Middle frontal gyrus (tissue), 1 donor: Measurements from ENCODE around the gene GRB10.
A peak's percentile ranks its signal among the peaks of the same experiment; 100 is the strongest.

Source experiments
- DNase-seq: peaks from one replicate; pipeline ENCODE4 v3.0.0-alpha.2; 2015; ENCODE audit warnings: low spot score; ENCODE audit errors: extremely low spot score

GRB10 gene

GRCh38 chr7:50695026-50695425, 87.7 kb downstream of the GRB10 start:
- DNase-seq, result no peak

GRCh38 chr7:50693455-50694130, 89.1 kb downstream of the GRB10 start:
- no peak for DNase-seq

- DNase-seq, result no peak
These were observed 92.1 kb downstream of the GRB10 start for GRCh38 chr7:50690541-50691011.

GRCh38 chr7:50688226-50688590, 94.5 kb downstream of the GRB10 start:
- no peak for DNase-seq

- no peak for DNase-seq
These were observed 95.0 kb downstream of the GRB10 start for GRCh38 chr7:50687575-50688225.

- DNase-seq, result no peak
These were observed 95.6 kb downstream of the GRB10 start for GRCh38 chr7:50687096-50687495.

GRCh38 chr7:50685135-50686065, 97.3 kb downstream of the GRB10 start:
- no peak for DNase-seq

- DNase-seq, result no peak
These were observed 98.0 kb downstream of the GRB10 start for GRCh38 chr7:50684713-50685075.

GRCh38 chr7:50684011-50684712, 98.5 kb downstream of the GRB10 start:
- no peak for DNase-seq

GRCh38 chr7:50682573-50682972, 100.1 kb downstream of the GRB10 start:
- no peak for DNase-seq

GRCh38 chr7:50682079-50682478, 100.6 kb downstream of the GRB10 start:
- no peak for DNase-seq

GRCh38 chr7:50681432-50682045, 101.2 kb downstream of the GRB10 start:
- DNase-seq, result no peak

GRCh38 chr7:50679218-50680007, 103.3 kb downstream of the GRB10 start:
- peak; percentile 68 for DNase-seq

GRCh38 chr7:50678586-50678985, 104.1 kb downstream of the GRB10 start:
- no peak for DNase-seq

- no peak for DNase-seq
These were observed 105.1 kb downstream of the GRB10 start for GRCh38 chr7:50677638-50677996.

GRCh38 chr7:50676740-50677637, 105.7 kb downstream of the GRB10 start:
- no peak for DNase-seq

- no peak for DNase-seq
These were observed 106.6 kb downstream of the GRB10 start for GRCh38 chr7:50676079-50676478.

GRCh38 chr7:50674896-50675835, 107.5 kb downstream of the GRB10 start:
- no peak for DNase-seq
